Activated naive CD8-positive, alpha-beta T cell treated with anti-CD3 and anti-CD28 coated beads for 36 hours (primary cell): ENCODE data around the gene BTF3. TPM values are rescaled to one million over a fixed set of nuclear protein-coding genes. Genes with fewer than 3 reads are reported as not detected.

ENCODE experiments used
- DNase-seq: peaks from one replicate; pipeline ENCODE4 v3.0.0; 2021
- H3K27ac Mint-ChIP-seq: one replicate; pipeline ENCODE4 v1.8.0; 2022; ENCODE audit warnings: mild to moderate bottlenecking, moderate library complexity, mixed read lengths
- H3K27me3 Mint-ChIP-seq: one replicate; pipeline ENCODE4 v1.8.0; 2022; ENCODE audit warnings: mild to moderate bottlenecking, mixed read lengths
- H3K36me3 Mint-ChIP-seq: one replicate; pipeline ENCODE4 v1.8.0; 2021; ENCODE audit warnings: mild to moderate bottlenecking, mixed read lengths
- H3K4me1 Mint-ChIP-seq: one replicate; pipeline ENCODE4 v1.8.0; 2021; ENCODE audit warnings: mixed read lengths
- H3K4me3 Mint-ChIP-seq: one replicate; pipeline ENCODE4 v1.8.0; 2022; ENCODE audit warnings: mild to moderate bottlenecking, moderate library complexity, mixed read lengths
- H3K9me3 Mint-ChIP-seq: one replicate; pipeline ENCODE4 v1.8.0; 2022; ENCODE audit warnings: mixed read lengths
- total RNA-seq, 2 experiments: library from RNA; stranded (reverse); gene quantifications; one replicate each; pipeline ENCODE4 v1.2.3, GENCODE V29; 2021

Gene BTF3
- total RNA-seq, 2 experiments from 2014 or later, result 1,092 to 1,163 TPM

- H3K27me3 Mint-ChIP-seq, result peaks cover 4% of the 10 kb centered on the region
- no peak overlapping the region for H3K4me3 Mint-ChIP-seq
- H3K36me3 Mint-ChIP-seq, result no peaks in the 10 kb centered on the region
- no peaks in the 10 kb centered on the region for H3K9me3 Mint-ChIP-seq
- H3K4me1 Mint-ChIP-seq, result no peaks in the 10 kb centered on the region
- no peak for DNase-seq
- H3K27ac Mint-ChIP-seq, result no peak overlapping the region
Observed at GRCh38 chr5:73525606-73526203, 27.5 kb downstream of the BTF3 start.

DNA sequence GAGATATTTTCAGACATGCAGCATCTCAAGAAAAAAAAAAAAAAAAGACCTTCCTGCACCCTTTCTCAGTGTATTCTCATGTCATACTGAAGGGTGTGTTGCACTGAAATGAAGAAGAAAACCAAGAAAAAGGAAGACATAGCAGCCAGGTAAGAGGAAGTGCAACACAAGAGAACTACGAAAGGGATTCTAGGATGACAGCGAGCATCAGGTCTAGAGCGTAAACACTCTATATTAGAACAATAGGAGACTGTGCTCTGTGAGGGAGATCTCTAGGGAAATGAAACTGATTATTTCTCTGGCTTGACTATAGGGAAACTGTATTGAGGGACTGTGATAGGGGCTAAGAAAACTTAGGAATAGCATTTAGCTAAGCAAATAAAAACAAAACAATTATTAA lies 30.0 kb downstream of the BTF3 start:
- no peak overlapping the region for H3K4me3 Mint-ChIP-seq
- peaks cover 17% of the 10 kb centered on the region for H3K27me3 Mint-ChIP-seq
- no peak overlapping the region for H3K27ac Mint-ChIP-seq

GRCh38 chr5:73529081-73529480 lies 30.8 kb downstream of the BTF3 start:
- no peaks in the 10 kb centered on the region for H3K9me3 Mint-ChIP-seq
- no peak overlapping the region for H3K27ac Mint-ChIP-seq
- peaks cover 17% of the 10 kb centered on the region for H3K27me3 Mint-ChIP-seq
- no peak for DNase-seq
- H3K4me1 Mint-ChIP-seq, result no peaks in the 10 kb centered on the region
- H3K4me3 Mint-ChIP-seq, result no peak overlapping the region
- H3K36me3 Mint-ChIP-seq, result no peaks in the 10 kb centered on the region

More for the DNA sequence above, 30.0 kb downstream of the BTF3 start:
- Mint-ChIP-seq H3K4me1 (no peaks in the 10 kb centered on the region), H3K36me3 (no peaks in the 10 kb centered on the region), H3K9me3 (no peaks in the 10 kb centered on the region)
- no peak for DNase-seq

- Mint-ChIP-seq H3K27me3 (peaks cover 17% of the 10 kb centered on the region), H3K9me3 (no peaks in the 10 kb centered on the region), H3K36me3 (no peaks in the 10 kb centered on the region), H3K4me1 (no peaks in the 10 kb centered on the region), H3K4me3 (no peak overlapping the region), H3K27ac (no peak overlapping the region)
- no peak for DNase-seq
Observed at GRCh38 chr5:73531356-73531755, 33.1 kb downstream of the BTF3 start.

DNA sequence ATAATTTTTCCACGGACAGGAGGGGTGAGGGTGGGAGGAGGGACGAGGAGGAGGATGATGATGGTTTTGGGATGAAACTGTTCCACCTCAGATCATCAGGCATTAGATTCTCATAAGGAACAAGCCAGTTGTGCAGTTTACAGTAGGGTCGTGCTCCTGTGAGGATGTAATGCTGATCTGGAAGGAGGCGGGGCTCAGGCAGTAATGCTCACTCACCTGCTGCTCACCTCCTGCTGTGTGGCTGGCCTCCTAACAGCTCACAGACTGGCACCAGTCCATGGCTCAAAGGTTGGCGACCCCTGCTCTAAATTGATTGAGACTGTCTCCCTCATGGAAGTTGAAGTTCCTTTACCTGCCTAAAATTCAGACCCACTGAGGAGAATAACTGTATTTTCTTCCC lies 34.0 kb downstream of the BTF3 start:
- no peak overlapping the region for H3K27ac Mint-ChIP-seq
- peaks cover 17% of the 10 kb centered on the region for H3K27me3 Mint-ChIP-seq
- no peaks in the 10 kb centered on the region for H3K9me3 Mint-ChIP-seq
- H3K4me3 Mint-ChIP-seq, result no peak overlapping the region
- no peaks in the 10 kb centered on the region for H3K36me3 Mint-ChIP-seq
- H3K4me1 Mint-ChIP-seq, result peaks cover 3% of the 10 kb centered on the region
- DNase-seq, result no peak

GRCh38 chr5:73534011-73534644 lies 35.9 kb downstream of the BTF3 start:
- no peak overlapping the region for H3K27ac Mint-ChIP-seq
- H3K36me3 Mint-ChIP-seq, result no peaks in the 10 kb centered on the region
- peaks cover 16% of the 10 kb centered on the region for H3K27me3 Mint-ChIP-seq

DNA sequence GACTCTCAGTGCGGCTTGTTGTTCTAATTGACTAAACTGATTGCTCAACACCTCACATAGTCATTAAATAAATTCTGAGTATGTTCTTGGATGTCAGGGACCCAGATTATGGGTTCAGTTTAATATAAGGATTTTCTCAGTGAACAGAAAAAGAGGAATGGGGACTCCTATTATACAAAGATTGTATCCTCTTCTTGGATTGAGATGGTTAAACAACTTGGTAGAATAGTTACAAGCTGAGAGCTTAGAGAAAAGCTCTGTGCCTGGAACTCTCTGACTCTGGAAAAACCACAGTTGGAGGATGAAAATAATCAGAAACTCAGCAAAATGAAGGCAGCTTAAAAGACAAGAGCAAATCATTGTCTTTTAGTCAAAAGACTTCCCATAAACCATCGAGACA lies 36.7 kb downstream of the BTF3 start:
- Mint-ChIP-seq H3K4me1 (peaks cover 3% of the 10 kb centered on the region), H3K27me3 (peaks cover 16% of the 10 kb centered on the region), H3K4me3 (no peak overlapping the region), H3K9me3 (no peaks in the 10 kb centered on the region), H3K36me3 (no peaks in the 10 kb centered on the region), H3K27ac (no peak overlapping the region)
- no peak for DNase-seq

More at GRCh38 chr5:73534011-73534644, 35.9 kb downstream of the BTF3 start:
- DNase-seq, result no peak
- H3K4me3 Mint-ChIP-seq, result no peak overlapping the region
- peaks cover 3% of the 10 kb centered on the region for H3K4me1 Mint-ChIP-seq
- no peaks in the 10 kb centered on the region for H3K9me3 Mint-ChIP-seq

DNA sequence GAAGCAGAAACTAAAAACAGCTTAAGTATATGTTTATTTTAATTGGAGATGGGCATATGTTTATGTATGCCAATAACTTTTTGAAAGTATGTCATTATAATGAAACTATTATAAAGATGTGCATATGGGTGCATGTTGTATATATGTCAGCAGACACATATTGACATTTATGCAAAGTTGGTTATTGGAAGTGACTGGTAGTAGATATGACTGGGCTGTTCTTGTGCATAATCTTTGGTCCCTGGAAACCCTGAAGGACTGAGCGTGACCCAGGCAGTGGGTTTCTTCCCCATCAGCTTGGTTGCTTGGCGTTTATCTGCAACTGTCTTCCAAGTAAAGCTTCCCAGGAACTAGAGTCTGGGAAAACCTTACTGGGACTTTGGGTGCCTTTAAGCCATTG lies 41.5 kb downstream of the BTF3 start:
- no peak overlapping the region for H3K27ac Mint-ChIP-seq
- peaks cover 3% of the 10 kb centered on the region for H3K4me1 Mint-ChIP-seq

GRCh38 chr5:73540192-73540591 lies 42.0 kb downstream of the BTF3 start:
- H3K9me3 Mint-ChIP-seq, result no peaks in the 10 kb centered on the region
- no peak for DNase-seq
- no peaks in the 10 kb centered on the region for H3K36me3 Mint-ChIP-seq
- H3K27me3 Mint-ChIP-seq, result peaks cover 34% of the 10 kb centered on the region
- peaks cover 3% of the 10 kb centered on the region for H3K4me1 Mint-ChIP-seq
- H3K27ac Mint-ChIP-seq, result no peak overlapping the region
- no peak overlapping the region for H3K4me3 Mint-ChIP-seq

More for the DNA sequence above, 41.5 kb downstream of the BTF3 start:
- H3K36me3 Mint-ChIP-seq, result no peaks in the 10 kb centered on the region
- no peak overlapping the region for H3K4me3 Mint-ChIP-seq
- no peaks in the 10 kb centered on the region for H3K9me3 Mint-ChIP-seq
- peaks cover 30% of the 10 kb centered on the region for H3K27me3 Mint-ChIP-seq
- no peak for DNase-seq

DNA sequence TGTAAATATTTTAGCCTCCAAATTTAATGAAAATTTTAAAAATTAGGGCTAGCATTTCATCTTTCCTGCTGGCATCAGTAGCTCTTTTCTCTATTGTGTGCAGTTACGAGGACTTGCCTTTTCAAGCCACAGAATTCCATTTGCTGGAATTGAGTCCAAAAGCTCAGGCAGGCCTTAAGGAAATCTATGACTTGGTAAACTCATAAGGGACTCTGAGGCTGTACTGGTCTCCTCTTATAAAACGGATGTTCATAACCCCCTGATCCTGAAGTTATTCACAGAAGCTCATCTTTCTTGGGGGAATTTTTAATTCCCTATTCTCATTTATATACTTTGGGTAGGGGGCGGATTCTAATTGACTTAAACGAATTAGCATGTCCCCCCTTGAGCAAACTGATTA lies 43.8 kb downstream of the BTF3 start:
- peaks cover 38% of the 10 kb centered on the region for H3K27me3 Mint-ChIP-seq
- no peaks in the 10 kb centered on the region for H3K36me3 Mint-ChIP-seq
- no peak for DNase-seq
- H3K9me3 Mint-ChIP-seq, result no peaks in the 10 kb centered on the region
- H3K4me3 Mint-ChIP-seq, result no peak overlapping the region
- peaks cover under 1% of the 10 kb centered on the region for H3K4me1 Mint-ChIP-seq
- H3K27ac Mint-ChIP-seq, result no peak overlapping the region

- no peak for DNase-seq
- H3K27me3 Mint-ChIP-seq, result peaks cover 35% of the 10 kb centered on the region
- no peaks in the 10 kb centered on the region for H3K36me3 Mint-ChIP-seq
- H3K27ac Mint-ChIP-seq, result no peak overlapping the region
- no peak overlapping the region for H3K4me3 Mint-ChIP-seq
- no peaks in the 10 kb centered on the region for H3K4me1 Mint-ChIP-seq
- H3K9me3 Mint-ChIP-seq, result no peaks in the 10 kb centered on the region
Observed at GRCh38 chr5:73544429-73545402, 46.5 kb downstream of the BTF3 start.

GRCh38 chr5:73545403-73545779 lies 47.1 kb downstream of the BTF3 start:
- DNase-seq, result no peak
- peaks cover 34% of the 10 kb centered on the region for H3K27me3 Mint-ChIP-seq
- no peaks in the 10 kb centered on the region for H3K36me3 Mint-ChIP-seq
- H3K9me3 Mint-ChIP-seq, result no peaks in the 10 kb centered on the region
- H3K4me3 Mint-ChIP-seq, result no peak overlapping the region
- no peak overlapping the region for H3K27ac Mint-ChIP-seq
- no peaks in the 10 kb centered on the region for H3K4me1 Mint-ChIP-seq

- DNase-seq, result no peak
- no peaks in the 10 kb centered on the region for H3K9me3 Mint-ChIP-seq
- H3K36me3 Mint-ChIP-seq, result no peaks in the 10 kb centered on the region
- no peaks in the 10 kb centered on the region for H3K4me1 Mint-ChIP-seq
- H3K27me3 Mint-ChIP-seq, result peaks cover 6% of the 10 kb centered on the region
- no peak overlapping the region for H3K27ac Mint-ChIP-seq
- H3K4me3 Mint-ChIP-seq, result no peak overlapping the region
Observed at GRCh38 chr5:73550016-73550415, 51.8 kb downstream of the BTF3 start.

- Mint-ChIP-seq H3K4me1 (no peaks in the 10 kb centered on the region), H3K27ac (no peak overlapping the region), H3K9me3 (no peaks in the 10 kb centered on the region), H3K27me3 (no peaks in the 10 kb centered on the region), H3K4me3 (no peak overlapping the region), H3K36me3 (no peaks in the 10 kb centered on the region)
- DNase-seq, result no peak
Observed at GRCh38 chr5:73552642-73553041, 54.4 kb downstream of the BTF3 start.
